ENCODE measurements around the gene OTOG. TPM values are rescaled to one million over a fixed set of nuclear protein-coding genes. Genes with fewer than 3 reads are reported as not detected.

Gene OTOG
- total and polyA plus RNA-seq, 2 donors (not counting 3 experiments of a cell fraction or from before 2014, with no cell fraction given) = not detected

DNA sequence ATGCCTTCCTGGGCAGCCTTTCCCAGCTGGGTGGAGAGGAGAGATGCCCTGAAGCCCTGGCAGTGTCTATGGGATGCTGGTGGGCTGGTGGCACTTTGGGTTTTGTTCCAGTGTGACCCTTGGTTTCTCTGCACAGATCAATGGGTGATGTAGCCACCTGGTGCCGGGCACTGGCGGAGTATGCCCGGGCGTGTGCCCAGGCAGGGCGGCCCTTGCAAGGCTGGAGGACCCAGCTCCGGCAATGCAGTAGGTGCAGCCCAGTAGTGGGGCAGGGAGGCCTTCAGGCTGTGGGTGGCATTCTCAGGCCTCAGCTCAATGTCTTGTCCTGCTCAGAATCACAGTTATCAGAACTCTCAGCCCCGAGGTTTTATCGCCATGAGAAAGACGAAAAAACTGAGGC lies 11.9 kb downstream of the OTOG start:
- Histone ChIP-seq H2AFZ (ENCODE audit: low read depth, low read length) (no peak overlapping the region), H3K9me1 (replicated peaks; ENCODE audit: control insufficient read depth, extremely low read depth, insufficient read depth, low read length) (no peaks in the 10 kb centered on the region), H3K36me3 (ENCODE audit: control insufficient read depth in 2 of 2, extremely low read depth in 1 of 2, insufficient read depth in 2 of 2, low read length in 2 of 2) (no peaks in the 10 kb centered on the region), H3K4me1 (ENCODE audit: control insufficient read depth, extremely low read depth, insufficient read depth, low read length) (no peaks in the 10 kb centered on the region), H3K27me3 (ENCODE audit: control insufficient read depth in 2 of 2, insufficient read depth in 2 of 2, low read length in 2 of 2) (no peaks in the 10 kb centered on the region), H3K9me3 (replicated peaks; ENCODE audit: control insufficient read depth, insufficient read depth, low read length) (no peaks in the 10 kb centered on the region), H4K20me1 (replicated peaks; ENCODE audit: control insufficient read depth, extremely low read depth, insufficient read depth, low read length) (no peaks in the 10 kb centered on the region), H3K4me2 (ENCODE audit: insufficient read depth, low read length) (no peak overlapping the region), H3K27ac (ENCODE audit: insufficient read depth, low read depth, low read length) (no peak overlapping the region), H3K4me3 (replicated peaks in 1 of 3; ENCODE audit: insufficient read depth in 1 of 3, low read depth in 1 of 3, low read length in 3 of 3) (no peak overlapping the region), H3K79me2 (ENCODE audit: control insufficient read depth, insufficient read depth, low read length) (no peaks in the 10 kb centered on the region), H3K9ac (replicated peaks; ENCODE audit: extremely low read depth, insufficient read depth, low read length) (no peak overlapping the region)
- FAIRE-seq (no peak), DNase-seq (ENCODE audit: low read depth, low spot score) (no peak)
- BruUV-seq (replicated peaks) = no TSS peak
- TF ChIP-seq MYC (IDR thresholded peaks at IDR 0.05; ENCODE audit: low read depth, low read length) (no peak), EZH2 (IDR thresholded peaks at IDR 0.05; ENCODE audit: borderline replicate concordance, low read depth, low read length, severe bottlenecking) (no peak)
- POLR2A ChIA-PET = no interaction called here
- intact Hi-C loops (cut with micrococcal nuclease) (no loop called here), dilution Hi-C loops (cut with MboI; ENCODE audit: extremely low pct_ligation_motif_present, low sequenced_read_pairs) (no loop called here)
- CTCF ChIA-PET = interaction anchor here (0.9 kb wide), 1 partner anchor 31 kb away, joined by 3 read pairs; no protein-coding TSS in a partner anchor

DNA sequence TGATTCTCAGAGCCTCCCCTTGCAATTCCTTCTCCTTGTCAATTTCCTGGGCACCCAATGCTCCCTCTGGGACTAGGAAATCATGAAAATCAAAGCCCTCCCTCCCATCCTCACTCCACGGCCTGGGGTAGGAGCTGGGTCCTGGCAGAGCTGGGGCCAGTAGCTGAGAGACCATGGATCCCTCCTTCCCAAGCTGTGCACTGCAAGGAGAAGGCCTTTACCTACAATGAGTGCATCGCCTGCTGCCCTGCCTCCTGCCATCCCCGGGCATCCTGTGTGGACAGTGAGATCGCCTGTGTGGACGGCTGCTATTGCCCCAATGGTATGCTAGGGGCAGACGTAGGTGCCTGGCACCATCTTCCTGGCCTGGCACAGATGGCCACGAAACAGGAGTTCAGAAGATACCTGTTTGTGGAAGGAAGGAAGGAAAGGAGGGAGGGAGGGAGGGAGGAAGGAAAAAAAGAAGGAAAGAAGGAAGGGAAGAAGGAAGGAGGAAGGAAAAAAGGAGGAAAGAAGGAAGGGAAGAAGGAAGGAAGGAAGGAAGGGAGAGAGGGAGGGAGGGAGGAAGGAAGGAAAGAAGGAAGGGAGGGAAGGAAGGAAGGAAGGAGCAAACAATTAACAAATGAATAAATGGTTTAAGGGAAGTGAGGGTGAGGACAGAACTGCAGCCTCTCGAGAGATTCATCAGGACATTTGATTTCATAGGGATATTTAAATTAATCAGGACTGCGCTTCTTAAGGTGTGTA lies 12.5 kb downstream of the OTOG start:
- intact Hi-C loops (cut with micrococcal nuclease) (no loop called here), dilution Hi-C loops (cut with MboI; ENCODE audit: extremely low pct_ligation_motif_present, low sequenced_read_pairs) (no loop called here)
- H3K4me2 ChIP-seq (ENCODE audit: insufficient read depth, low read length) = no peak overlapping the region
- H3K79me2 ChIP-seq (ENCODE audit: control insufficient read depth, insufficient read depth, low read length) = no peaks in the 10 kb centered on the region
- no peaks in the 10 kb centered on the region for H3K9me1 ChIP-seq (replicated peaks; ENCODE audit: control insufficient read depth, extremely low read depth, insufficient read depth, low read length)
- H3K27me3 ChIP-seq (ENCODE audit: control insufficient read depth in 2 of 2, insufficient read depth in 2 of 2, low read length in 2 of 2) = no peaks in the 10 kb centered on the region
- H3K27ac ChIP-seq (ENCODE audit: insufficient read depth, low read depth, low read length) = no peak overlapping the region
- ChIA-PET CTCF (interaction anchor here (0.9 kb wide), 1 partner anchor 31 kb away, joined by 3 read pairs; no protein-coding TSS in a partner anchor), POLR2A (no interaction called here)
- no peaks in the 10 kb centered on the region for H3K36me3 ChIP-seq (ENCODE audit: control insufficient read depth in 2 of 2, extremely low read depth in 1 of 2, insufficient read depth in 2 of 2, low read length in 2 of 2)
- no peak overlapping the region for H3K4me3 ChIP-seq (replicated peaks in 1 of 3; ENCODE audit: insufficient read depth in 1 of 3, low read depth in 1 of 3, low read length in 3 of 3)
- no peak for DNase-seq (ENCODE audit: low read depth, low spot score)
- H2AFZ ChIP-seq (ENCODE audit: low read depth, low read length) = no peak overlapping the region
- no peak for TF ChIP-seq MYC (IDR thresholded peaks at IDR 0.05; ENCODE audit: low read depth, low read length)
- TF ChIP-seq POLR2AphosphoS5 (IDR thresholded peaks at IDR 0.05; ENCODE audit: insufficient read depth, low read depth, low read length) = no peak
- no peak for TF ChIP-seq FOS (IDR thresholded peaks at IDR 0.05; ENCODE audit: borderline replicate concordance, insufficient read depth, low read length)
- TF ChIP-seq, protein P1, sequence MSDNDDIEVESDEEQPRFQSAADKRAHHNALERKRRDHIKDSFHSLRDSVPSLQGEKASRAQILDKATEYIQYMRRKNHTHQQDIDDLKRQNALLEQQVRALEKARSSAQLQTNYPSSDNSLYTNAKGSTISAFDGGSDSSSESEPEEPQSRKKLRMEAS (IDR thresholded peaks at IDR 0.05; ENCODE audit: insufficient read depth, insufficient read length) = no peak
- TF ChIP-seq, protein P2, sequence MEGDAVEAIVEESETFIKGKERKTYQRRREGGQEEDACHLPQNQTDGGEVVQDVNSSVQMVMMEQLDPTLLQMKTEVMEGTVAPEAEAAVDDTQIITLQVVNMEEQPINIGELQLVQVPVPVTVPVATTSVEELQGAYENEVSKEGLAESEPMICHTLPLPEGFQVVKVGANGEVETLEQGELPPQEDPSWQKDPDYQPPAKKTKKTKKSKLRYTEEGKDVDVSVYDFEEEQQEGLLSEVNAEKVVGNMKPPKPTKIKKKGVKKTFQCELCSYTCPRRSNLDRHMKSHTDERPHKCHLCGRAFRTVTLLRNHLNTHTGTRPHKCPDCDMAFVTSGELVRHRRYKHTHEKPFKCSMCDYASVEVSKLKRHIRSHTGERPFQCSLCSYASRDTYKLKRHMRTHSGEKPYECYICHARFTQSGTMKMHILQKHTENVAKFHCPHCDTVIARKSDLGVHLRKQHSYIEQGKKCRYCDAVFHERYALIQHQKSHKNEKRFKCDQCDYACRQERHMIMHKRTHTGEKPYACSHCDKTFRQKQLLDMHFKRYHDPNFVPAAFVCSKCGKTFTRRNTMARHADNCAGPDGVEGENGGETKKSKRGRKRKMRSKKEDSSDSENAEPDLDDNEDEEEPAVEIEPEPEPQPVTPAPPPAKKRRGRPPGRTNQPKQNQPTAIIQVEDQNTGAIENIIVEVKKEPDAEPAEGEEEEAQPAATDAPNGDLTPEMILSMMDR (IDR thresholded peaks at IDR 0.05; ENCODE audit: extremely low read depth in 1 of 2, insufficient read depth in 1 of 2, low read depth in 1 of 2, low read length in 2 of 2) = no peak
- H4K20me1 ChIP-seq (replicated peaks; ENCODE audit: control insufficient read depth, extremely low read depth, insufficient read depth, low read length) = no peaks in the 10 kb centered on the region
- no peaks in the 10 kb centered on the region for H3K4me1 ChIP-seq (ENCODE audit: control insufficient read depth, extremely low read depth, insufficient read depth, low read length)
- no peak overlapping the region for H3K9ac ChIP-seq (replicated peaks; ENCODE audit: extremely low read depth, insufficient read depth, low read length)
- BruUV-seq (replicated peaks) = no TSS peak
- H3K9me3 ChIP-seq (replicated peaks; ENCODE audit: control insufficient read depth, insufficient read depth, low read length) = no peaks in the 10 kb centered on the region
- no peak for FAIRE-seq

Measured in endothelial cell of umbilical vein (primary cell).